ENCODE measurements around the gene ICAM1. TPM values are rescaled to one million over a fixed set of nuclear protein-coding genes. Genes with fewer than 3 reads are reported as not detected.
"Not testable (repeated sequence)": the region's sequence is repeated elsewhere in the genome, so short reads cannot be mapped to it uniquely, and the experiment has no call there.

ICAM1 gene
- total and polyA plus RNA-seq, 2 donors (not counting 1 experiment from before 2014, with no cell fraction given) = 8.9 to 15.2 TPM

GRCh38 chr19:10231612-10232228 lies 39.2 kb upstream of the ICAM1 start:
- Histone ChIP-seq H3K9ac (ENCODE audit: insufficient read depth, low read length) (no peak overlapping the region), H3K4me3 (replicated peaks in 1 of 4; ENCODE audit: control extremely low read depth in 1 of 4, insufficient read depth in 1 of 4, low read depth in 3 of 4, low read length in 4 of 4) (peak overlapping the region in 2 of 4 experiments; percentile 36 to 77), H3K27ac (ENCODE audit: insufficient read depth, low read length) (peak overlapping the region; percentile 48), H3K27me3 (ENCODE audit: control insufficient read depth, insufficient read depth, low read length) (no peaks in the 10 kb centered on the region), H4K20me1 (ENCODE audit: control insufficient read depth, extremely low read depth, insufficient read depth, low read length) (no peaks in the 10 kb centered on the region), H3K9me3 (ENCODE audit: control insufficient read depth, insufficient read depth, low read depth, low read length) (no peaks in the 10 kb centered on the region), H3K4me1 (ENCODE audit: control insufficient read depth, extremely low read depth, insufficient read depth, low read length) (peaks cover 19% of the 10 kb centered on the region), H3K4me2 (ENCODE audit: extremely low read depth, insufficient read depth, low read length) (no peak overlapping the region), H2AFZ (ENCODE audit: low read length) (no peak overlapping the region), H3K36me3 (ENCODE audit: control insufficient read depth, insufficient read depth, low read length) (no peaks in the 10 kb centered on the region), H3K79me2 (ENCODE audit: control insufficient read depth, insufficient read depth, low read length) (peaks cover 24% of the 10 kb centered on the region)
- TF ChIP-seq CTCF (conservative IDR thresholded peaks at IDR 0.05 in 1 of 2, IDR thresholded peaks at IDR 0.05 in 1 of 2; ENCODE audit: low read depth in 1 of 2, low read length in 2 of 2) (no peak), EZH2 (IDR thresholded peaks at IDR 0.05; ENCODE audit: low read length, missing control alignments) (no peak)
- no peak for DNase-seq (ENCODE audit: low read depth in 2 of 2)

GRCh38 chr19:10233946-10234345 lies 37.0 kb upstream of the ICAM1 start:
- TF ChIP-seq EZH2 (IDR thresholded peaks at IDR 0.05; ENCODE audit: low read length, missing control alignments) (no peak), CTCF (conservative IDR thresholded peaks at IDR 0.05 in 1 of 2, IDR thresholded peaks at IDR 0.05 in 1 of 2; ENCODE audit: low read depth in 1 of 2, low read length in 2 of 2) (no peak)

GRCh38 chr19:10235003-10235402 lies 35.9 kb upstream of the ICAM1 start:
- Histone ChIP-seq H3K79me2 (ENCODE audit: control insufficient read depth, insufficient read depth, low read length) (peaks cover 7% of the 10 kb centered on the region), H3K4me1 (ENCODE audit: control insufficient read depth, extremely low read depth, insufficient read depth, low read length) (peaks cover 18% of the 10 kb centered on the region), H2AFZ (ENCODE audit: low read length) (no peak overlapping the region), H3K4me3 (replicated peaks in 1 of 4; ENCODE audit: control extremely low read depth in 1 of 4, insufficient read depth in 1 of 4, low read depth in 3 of 4, low read length in 4 of 4) (no peak overlapping the region), H3K9ac (ENCODE audit: insufficient read depth, low read length) (no peak overlapping the region), H3K27me3 (ENCODE audit: control insufficient read depth, insufficient read depth, low read length) (no peaks in the 10 kb centered on the region), H3K36me3 (ENCODE audit: control insufficient read depth, insufficient read depth, low read length) (no peaks in the 10 kb centered on the region), H3K27ac (ENCODE audit: insufficient read depth, low read length) (no peak overlapping the region), H3K9me3 (ENCODE audit: control insufficient read depth, insufficient read depth, low read depth, low read length) (no peaks in the 10 kb centered on the region), H4K20me1 (ENCODE audit: control insufficient read depth, extremely low read depth, insufficient read depth, low read length) (no peaks in the 10 kb centered on the region), H3K4me2 (ENCODE audit: extremely low read depth, insufficient read depth, low read length) (no peak overlapping the region)
- TF ChIP-seq EZH2 (IDR thresholded peaks at IDR 0.05; ENCODE audit: low read length, missing control alignments) (no peak), CTCF (conservative IDR thresholded peaks at IDR 0.05 in 1 of 2, IDR thresholded peaks at IDR 0.05 in 1 of 2; ENCODE audit: low read depth in 1 of 2, low read length in 2 of 2) (no peak)
- DNase-seq (ENCODE audit: low read depth in 2 of 2) = no peak

More at GRCh38 chr19:10233946-10234345, 37.0 kb upstream of the ICAM1 start:
- Histone ChIP-seq H3K36me3 (ENCODE audit: control insufficient read depth, insufficient read depth, low read length) (no peaks in the 10 kb centered on the region), H4K20me1 (ENCODE audit: control insufficient read depth, extremely low read depth, insufficient read depth, low read length) (no peaks in the 10 kb centered on the region), H3K4me2 (ENCODE audit: extremely low read depth, insufficient read depth, low read length) (no peak overlapping the region), H3K4me3 (replicated peaks in 1 of 4; ENCODE audit: control extremely low read depth in 1 of 4, insufficient read depth in 1 of 4, low read depth in 3 of 4, low read length in 4 of 4) (no peak overlapping the region), H3K79me2 (ENCODE audit: control insufficient read depth, insufficient read depth, low read length) (peaks cover 16% of the 10 kb centered on the region), H3K4me1 (ENCODE audit: control insufficient read depth, extremely low read depth, insufficient read depth, low read length) (peaks cover 17% of the 10 kb centered on the region), H3K9me3 (ENCODE audit: control insufficient read depth, insufficient read depth, low read depth, low read length) (no peaks in the 10 kb centered on the region), H3K9ac (ENCODE audit: insufficient read depth, low read length) (no peak overlapping the region), H2AFZ (ENCODE audit: low read length) (no peak overlapping the region), H3K27ac (ENCODE audit: insufficient read depth, low read length) (no peak overlapping the region), H3K27me3 (ENCODE audit: control insufficient read depth, insufficient read depth, low read length) (no peaks in the 10 kb centered on the region)
- no peak for DNase-seq (ENCODE audit: low read depth in 2 of 2)

GRCh38 chr19:10235409-10235808 lies 35.5 kb upstream of the ICAM1 start:
- Histone ChIP-seq H3K27ac (ENCODE audit: insufficient read depth, low read length) (peak overlapping the region; percentile 48), H3K4me1 (ENCODE audit: control insufficient read depth, extremely low read depth, insufficient read depth, low read length) (peaks cover 18% of the 10 kb centered on the region)
- H3K9me3 ChIP-seq (ENCODE audit: control insufficient read depth, insufficient read depth, low read depth, low read length); H3K4me2 ChIP-seq (ENCODE audit: extremely low read depth, insufficient read depth, low read length); H3K36me3 ChIP-seq (ENCODE audit: control insufficient read depth, insufficient read depth, low read length); H3K9ac ChIP-seq (ENCODE audit: insufficient read depth, low read length); H3K4me3 ChIP-seq (replicated peaks in 1 of 4; ENCODE audit: control extremely low read depth in 1 of 4, insufficient read depth in 1 of 4, low read depth in 3 of 4, low read length in 4 of 4); H2AFZ ChIP-seq (ENCODE audit: low read length); DNase-seq (ENCODE audit: low read depth in 2 of 2); H3K79me2 ChIP-seq (ENCODE audit: control insufficient read depth, insufficient read depth, low read length); H4K20me1 ChIP-seq (ENCODE audit: control insufficient read depth, extremely low read depth, insufficient read depth, low read length); H3K27me3 ChIP-seq (ENCODE audit: control insufficient read depth, insufficient read depth, low read length): not testable (repeated sequence)

All from fibroblast of lung (primary cell).